Myocyte (in vitro differentiated cells): ENCODE data around the gene MAN2A1. TPM values are rescaled to one million over a fixed set of nuclear protein-coding genes. Genes with fewer than 3 reads are reported as not detected.
"Not testable (repeated sequence)": the region's sequence is repeated elsewhere in the genome, so short reads cannot be mapped to it uniquely, and the experiment has no call there.

Experiments
- DNase-seq: peaks from one replicate; pipeline ENCODE4 v3.0.0-alpha.2; 2012; ENCODE audit warnings: low read depth
- total RNA-seq: library from RNA; depleted of rRNA; stranded (reverse); fragments of >200 nt; gene quantifications from 2 replicates; pipeline ENCODE4 v1.2.3, GENCODE V29; 2014

MAN2A1 gene
- total RNA-seq, 1 donor from 2014 or later, result 84.9 TPM

DNA sequence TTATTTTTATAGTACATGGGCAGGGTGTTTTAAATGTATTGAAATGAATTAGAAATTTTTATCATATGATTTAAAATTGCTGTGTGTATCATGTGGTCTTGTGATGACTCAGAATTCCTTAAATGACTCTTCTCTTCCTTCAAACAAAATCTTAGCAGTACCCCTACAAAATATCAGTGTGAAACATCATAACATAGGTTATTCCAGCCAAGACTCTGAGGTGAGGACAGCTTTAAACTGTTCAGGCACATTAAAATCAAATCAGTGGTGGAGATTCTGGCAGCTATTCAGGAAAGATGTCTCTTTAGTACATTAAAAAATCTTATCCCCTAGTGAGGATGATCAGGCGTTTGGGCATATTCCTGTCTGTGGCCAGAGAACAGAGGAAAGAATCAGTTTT is 174.0 kb downstream of the MAN2A1 start:
- peak; percentile 30 for DNase-seq

DNA sequence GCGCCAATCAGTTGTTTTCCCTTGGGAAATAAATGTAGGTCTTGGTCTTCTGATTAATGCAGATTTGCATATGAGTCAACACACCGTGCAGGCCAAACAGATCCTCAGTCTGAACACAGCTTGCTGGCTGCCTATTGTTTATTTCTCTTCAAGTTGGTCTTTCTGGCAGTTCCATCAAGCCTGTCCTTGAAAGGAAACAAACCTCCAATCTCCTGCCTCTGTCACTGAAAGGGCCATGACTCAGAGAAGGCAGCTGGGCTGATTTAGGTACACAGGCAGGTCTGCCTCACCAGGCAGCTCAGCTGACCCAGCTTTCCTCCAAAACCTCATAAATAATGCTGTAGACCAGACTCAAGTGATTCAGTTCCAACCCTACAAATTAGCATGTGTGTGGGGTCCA is 175.9 kb downstream of the MAN2A1 start:
- peak; percentile 87 for DNase-seq

DNA sequence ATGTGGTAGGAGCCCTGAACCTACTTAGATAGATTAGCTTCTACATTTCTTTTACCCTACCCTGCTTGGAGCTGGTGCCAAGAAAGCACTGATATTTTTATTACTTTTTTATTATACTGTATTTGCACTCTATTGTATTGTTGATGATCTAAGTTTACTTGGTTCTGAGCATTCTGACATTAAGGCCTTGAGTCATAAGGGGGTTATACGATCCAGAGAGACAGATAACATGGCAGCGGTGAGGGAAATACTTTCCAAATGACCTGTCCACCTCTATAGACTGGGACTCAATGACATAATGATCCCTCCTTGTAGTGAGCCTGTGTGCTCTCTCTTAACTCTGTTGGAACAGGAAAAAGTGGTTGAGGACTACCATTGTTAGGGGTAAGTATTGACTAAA is 176.3 kb downstream of the MAN2A1 start:
- DNase-seq, result peak; percentile 68

DNA sequence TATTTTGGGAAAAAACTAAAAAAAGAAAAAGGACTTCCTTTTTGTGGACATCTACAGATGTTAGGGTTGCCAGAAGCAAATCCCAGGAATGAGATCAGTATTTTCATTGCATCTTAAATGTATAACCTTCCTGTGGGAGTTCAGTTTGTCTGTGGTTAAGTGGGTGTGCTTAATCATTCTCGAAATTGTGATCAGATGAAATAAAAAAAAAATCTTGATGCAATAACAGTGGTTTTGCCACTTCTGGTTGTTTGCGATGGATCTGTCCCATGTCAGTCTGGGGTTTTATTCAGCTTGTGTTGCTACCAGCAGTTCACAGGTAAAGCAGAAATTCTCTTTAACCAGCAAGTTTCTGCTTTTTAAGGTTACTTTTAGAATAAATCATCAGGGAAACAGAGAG is 179.0 kb downstream of the MAN2A1 start:
- no peak for DNase-seq

DNA sequence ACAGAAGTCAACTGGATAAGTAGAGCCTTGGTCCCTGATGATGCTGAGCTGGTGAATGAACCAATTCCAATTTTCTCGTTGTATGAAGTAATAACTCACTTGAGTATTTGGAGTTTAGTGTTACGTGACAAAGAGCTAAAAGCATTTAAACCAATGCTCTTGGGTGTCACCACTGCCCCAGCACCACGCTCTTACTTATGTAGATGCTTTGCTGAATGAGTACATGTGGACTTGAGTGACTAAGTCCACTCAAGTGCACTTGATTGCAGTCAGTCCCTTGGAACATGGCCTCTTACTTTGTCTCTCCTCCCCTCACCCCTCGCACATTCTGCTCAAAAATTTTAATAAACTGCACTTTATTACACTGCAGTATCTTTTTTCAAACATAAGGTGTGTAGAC is 184.0 kb downstream of the MAN2A1 start:
- DNase-seq, result no peak

DNA sequence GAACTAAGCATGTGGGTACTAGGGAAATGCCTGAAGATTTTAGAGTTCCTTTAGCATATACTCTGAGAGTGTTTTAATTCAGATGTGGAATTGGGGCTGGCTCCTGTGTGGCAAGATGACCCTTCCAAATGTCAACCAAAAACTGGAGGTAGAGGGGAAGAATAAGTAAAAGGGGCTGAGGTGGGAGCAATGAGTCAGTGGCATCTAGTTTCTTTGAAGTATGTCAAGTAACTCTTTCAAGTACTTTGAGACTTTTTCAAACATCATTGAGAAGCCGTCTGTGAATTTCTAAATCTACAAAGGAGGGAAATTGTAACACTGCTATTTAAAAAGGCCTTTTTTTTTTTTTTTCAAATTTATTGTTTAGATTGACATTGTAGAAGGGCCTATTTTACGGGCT is 184.4 kb downstream of the MAN2A1 start:
- no peak for DNase-seq

DNA sequence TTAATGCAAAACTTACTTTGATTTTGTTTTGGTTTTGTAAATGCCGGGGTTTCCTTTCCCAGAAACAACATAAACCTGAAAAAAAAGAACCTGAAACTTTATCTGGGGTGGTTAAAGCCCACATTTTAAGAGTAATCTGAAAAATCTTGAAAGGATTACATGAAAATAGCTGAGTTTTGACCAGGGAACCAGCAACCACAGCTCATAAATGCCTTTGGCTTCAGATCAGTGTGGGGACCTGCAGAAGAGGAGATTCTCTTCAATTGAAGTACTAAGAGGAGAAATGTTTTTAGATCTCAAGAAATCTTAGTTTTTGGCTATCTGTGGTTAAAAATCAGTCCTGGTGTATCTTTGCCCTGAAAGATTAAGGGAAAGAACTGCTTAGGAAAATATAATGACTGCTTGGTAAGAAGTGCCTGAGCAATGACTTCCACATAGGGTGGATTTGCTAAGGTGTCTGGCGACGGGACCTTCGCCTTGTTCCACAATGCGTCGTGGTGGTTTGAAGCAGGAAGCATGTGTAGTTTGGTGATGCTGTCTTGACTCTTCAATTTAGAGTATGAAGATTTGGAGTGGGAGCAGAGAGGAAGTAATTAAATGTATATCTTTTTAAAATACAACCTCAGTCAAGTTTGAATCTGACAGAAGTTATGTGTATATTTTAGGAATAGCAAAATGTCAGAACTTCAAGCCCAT is 186.5 kb downstream of the MAN2A1 start:
- DNase-seq, result peak; percentile 27

DNA sequence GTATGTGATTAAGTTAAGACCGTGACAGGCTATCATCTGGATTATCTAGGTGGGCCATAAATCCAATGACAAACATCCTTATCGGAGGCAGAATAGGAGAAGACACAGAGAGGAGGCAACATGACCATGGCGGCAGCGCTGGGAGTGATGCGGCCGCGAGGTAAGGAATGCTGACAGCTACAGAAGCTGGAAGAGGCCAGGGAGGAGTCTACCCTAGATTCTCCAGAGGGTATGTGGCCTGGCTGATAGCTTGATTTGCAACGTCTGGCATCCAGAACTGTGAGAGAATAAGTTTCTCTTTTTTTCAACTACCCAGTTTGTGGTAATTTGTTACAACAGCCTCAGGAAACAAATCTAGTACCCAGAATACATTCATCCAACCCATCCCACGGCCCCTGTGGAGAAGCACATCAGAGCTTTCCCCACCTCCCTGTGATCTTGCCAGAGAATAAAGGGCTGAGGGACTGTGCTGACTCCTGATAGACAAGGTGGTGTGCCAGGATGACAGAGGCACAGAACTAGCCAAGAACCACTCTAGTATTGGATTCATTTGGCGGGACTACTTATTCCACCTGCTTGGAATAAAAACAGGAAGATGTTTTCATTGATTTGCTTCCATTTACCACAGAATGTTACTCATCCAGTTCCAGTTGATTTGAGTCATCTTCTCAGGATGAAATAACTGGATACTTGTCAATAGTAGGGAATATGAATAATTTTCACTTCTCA is 187.4 kb downstream of the MAN2A1 start:
- DNase-seq, result peak; percentile 36

DNA sequence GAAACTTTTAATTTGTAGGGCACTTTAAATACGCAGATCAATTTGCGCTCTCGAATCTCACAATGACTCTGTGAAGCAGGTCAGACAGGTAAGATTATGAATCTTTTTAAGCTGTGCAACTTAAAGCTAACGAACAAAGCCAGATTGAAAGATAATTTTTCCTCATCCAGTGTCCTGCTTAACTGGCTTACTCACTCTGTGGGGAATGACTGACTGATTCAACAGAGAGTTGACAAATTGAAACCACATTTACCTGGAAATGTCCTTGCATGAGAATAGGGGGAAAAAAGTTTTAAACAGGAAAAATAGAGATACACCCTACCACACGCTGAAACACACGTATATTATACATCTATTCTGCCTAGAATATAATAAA is 187.9 kb downstream of the MAN2A1 start:
- no peak for DNase-seq

DNA sequence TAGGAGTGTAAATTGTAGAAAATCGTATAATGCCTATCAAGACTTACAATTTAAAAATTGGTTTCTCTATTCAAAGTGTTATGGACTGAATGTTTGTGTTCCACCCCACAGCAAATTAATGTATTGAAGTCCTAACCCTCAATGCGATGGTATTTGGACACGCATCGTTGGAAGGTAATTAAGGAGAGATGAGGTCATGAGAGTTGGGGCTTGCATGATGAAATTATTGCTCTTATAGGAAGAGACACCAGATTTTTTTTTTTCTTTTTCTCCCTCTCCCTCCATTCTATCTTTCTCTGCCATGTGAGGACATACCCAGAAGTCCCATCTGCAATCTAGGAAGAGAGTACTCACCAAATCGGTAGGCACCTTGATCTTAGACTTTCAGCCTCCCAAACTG is 189.2 kb downstream of the MAN2A1 start:
- DNase-seq, result no peak

DNA sequence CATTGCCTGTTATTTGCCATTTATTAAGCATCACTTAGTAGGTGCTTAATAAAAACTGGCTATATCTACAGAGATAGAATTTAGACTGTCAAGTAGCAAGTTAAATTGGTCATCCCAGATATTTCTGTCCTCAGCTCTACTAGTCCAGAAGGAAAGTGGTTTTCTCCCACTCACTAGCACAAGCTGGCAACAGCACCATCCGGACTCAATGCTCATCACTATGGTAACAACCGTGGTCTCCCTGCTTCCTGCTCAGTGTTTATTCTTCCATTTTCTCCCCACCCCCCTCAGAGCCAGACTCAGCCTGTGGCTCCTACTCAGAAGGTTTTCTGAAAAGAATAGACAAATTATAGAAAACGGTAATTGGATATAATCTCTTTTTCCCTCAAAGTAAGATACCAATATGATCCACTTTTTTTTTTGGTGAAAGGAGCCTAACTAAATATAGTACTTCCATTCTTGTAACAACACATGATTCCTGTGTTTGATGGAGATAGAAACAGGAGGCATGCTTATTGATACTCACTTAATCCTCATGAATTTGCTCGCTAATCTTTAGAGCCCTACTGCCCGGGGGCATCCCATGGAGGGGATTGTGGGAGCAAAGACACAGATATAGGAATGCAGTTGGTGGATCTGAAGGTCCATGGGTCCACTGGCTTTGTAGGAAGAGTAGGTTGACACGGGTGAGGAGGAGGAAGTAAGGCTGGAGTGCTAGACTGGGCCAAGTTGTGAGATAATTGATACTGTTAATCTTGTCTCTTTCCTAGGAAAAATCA is 191.4 kb downstream of the MAN2A1 start:
- DNase-seq, result peak; percentile 35

DNA sequence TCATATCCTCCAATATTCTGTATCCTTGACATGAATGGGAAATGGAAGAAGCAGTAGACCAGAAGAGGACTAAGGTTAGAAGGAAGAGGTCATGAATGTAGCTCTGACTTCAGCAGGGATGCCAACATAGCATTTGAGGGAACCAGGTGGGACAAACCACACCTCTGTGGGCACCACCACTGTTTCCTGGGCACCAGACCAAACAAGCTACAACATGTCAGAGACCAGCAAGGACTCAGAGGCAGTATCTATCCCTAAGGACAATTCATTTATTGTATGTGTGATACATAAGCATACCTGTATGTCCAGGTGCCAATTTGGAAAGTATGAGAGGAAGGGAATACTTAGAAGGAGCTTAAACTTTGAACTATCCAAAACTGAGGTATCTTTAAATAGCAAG is 192.8 kb downstream of the MAN2A1 start:
- no peak for DNase-seq

DNA sequence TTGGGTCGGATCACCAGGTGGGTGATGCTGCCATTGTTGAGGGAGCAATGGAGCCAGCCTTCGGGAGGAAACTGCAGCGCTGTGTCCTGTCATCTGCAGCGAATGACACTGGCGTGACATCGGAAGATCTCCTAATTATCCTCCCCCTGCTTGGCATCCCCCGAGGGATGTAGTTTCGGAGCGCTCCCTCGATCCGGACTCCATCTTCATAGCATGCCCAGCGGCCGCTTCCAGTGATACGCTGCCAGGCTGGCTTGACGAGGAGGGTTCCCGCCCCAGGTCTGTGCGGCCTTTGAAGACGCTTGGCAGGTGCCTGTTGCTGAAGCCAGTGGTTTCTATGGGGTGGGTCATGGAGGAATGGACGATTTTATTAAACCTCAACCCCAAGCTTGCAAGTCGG is 194.9 kb downstream of the MAN2A1 start:
- DNase-seq, result no peak

DNA sequence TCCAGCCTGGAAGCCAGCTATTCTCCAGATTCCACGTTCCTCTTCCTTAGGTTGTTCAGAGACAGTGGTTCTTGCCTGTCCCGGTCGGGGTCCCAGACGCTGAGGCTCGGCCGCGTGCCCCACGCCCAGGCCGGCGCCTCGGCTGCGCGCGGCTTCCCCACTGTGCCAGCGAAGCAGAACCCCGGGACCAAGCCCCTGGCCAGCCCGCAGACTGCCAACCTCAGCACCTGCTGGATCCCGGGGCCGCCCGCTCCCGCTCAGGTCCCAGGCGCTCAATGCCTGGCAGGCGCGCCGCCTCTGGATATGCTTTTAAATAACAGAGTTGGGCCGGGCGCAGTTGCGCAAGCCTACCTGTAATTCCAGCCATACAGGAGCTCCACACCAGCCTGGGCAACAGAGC is 195.5 kb downstream of the MAN2A1 start:
- no peak for DNase-seq

DNA sequence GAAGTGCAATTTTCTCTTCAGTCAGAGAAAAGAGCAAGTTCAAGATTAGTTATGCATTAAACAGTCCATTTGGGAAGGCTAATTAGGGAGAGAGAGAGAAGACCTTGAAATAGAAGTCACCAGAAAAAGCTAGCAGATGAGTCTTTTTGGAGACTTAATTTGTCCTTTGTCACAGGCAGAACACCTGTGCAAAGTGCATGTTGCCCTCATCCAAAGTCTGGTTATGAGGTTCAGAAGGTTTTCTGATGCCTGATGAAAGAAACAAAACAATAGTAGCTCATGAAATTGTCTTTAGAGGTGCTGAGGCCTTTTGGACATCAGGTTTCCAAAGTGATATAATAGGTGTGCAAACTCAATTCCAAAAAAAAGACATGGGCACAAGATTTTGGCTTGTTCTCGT is 199.3 kb downstream of the MAN2A1 start:
- DNase-seq, result no peak

DNA sequence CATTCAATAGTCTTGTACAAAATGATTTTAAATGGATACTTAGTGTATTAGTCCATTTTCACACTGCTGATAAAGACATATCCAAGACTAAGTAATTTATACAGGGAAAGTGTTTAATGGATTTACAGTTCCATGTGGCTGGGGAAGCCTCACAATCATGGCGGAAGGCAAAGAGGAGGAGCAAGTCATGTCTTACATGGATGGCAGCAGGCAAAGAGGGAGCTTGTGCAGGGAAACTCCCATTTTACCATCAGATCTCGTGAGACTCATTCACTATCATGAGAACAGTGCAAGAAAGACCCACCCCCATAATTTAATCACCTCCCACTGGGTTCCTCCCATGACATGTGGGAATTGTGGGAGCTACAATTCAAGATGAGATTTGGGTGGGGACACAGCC is 203.5 kb downstream of the MAN2A1 start:
- not testable (repeated sequence) for DNase-seq

DNA sequence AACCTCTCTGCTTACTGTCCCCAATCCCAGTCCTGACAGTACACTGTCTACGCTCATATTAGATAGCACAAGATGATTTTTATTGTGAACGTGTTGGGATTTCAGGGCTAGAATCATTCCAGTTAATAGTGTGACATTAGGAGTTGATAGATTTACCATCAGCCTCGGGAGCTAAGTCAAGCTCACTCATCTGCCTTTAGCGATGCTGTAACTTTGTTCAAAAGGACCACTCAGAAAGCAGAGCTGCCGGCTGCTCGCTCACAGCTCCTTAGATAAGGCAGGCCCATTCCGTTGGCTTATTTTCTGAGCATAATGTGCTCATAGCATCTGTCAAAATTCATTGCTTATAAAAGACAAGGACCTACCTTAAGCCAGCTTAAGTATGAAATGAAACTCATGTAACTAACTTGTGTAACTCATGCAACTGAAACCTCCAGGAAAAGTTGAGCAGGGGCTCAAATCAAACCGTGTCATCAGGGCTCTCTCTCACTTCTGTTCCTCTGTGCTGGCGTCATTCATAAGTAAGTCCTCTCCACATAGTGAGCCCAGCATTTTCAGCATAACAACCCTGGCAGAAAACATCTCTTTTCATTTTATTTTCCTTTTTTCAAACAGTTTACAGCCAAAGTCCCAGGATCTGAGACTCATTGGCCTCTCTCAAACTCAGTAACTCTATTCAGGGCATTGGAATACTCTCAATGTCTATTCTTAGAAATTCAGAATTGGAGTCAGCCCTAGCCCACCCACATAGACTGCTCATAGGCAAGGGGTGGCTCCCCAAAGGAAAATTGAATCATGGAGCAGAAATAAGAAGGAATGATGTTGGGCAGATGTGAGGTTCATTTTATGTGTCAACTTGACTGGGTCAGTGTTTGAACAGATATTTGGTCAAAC is 208.8 kb downstream of the MAN2A1 start:
- no peak for DNase-seq

DNA sequence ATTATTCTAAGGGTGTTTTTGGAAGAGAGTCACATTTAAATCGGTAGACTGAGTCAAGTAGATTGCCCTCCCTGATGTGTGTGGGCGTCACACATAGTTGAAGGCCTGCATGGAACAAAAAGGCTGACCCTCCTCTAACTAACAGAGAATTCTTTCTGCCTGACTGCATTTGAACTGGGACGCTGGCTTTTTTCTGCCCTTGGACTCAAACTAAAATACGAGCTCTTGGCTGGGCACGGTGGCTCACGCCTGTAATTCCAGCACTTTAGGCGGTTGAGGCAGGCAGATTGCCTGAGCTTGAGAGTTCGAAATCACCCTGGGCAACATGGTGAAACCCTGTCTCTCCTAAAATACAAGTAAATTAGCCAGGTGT is 209.4 kb downstream of the MAN2A1 start:
- DNase-seq, result no peak

DNA sequence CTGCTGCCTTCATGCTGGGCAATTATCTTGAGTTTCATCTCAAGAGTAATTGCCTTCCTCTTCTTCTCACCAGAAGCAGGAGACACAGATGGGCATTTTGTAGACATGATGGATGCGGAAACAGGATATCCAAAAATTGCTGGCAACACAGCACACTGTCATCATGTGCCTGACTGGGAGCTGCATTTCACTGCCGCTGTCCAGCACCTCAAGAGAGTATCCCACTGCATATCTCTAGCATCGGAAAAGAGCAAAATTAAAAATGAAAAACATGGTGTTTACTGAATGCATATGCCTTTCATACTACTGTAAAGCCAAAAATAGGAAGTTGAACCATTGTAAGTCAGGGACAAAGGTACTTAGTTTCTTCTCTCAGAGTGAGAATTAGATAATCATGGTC is 210.7 kb downstream of the MAN2A1 start:
- DNase-seq, result peak; percentile 15

DNA sequence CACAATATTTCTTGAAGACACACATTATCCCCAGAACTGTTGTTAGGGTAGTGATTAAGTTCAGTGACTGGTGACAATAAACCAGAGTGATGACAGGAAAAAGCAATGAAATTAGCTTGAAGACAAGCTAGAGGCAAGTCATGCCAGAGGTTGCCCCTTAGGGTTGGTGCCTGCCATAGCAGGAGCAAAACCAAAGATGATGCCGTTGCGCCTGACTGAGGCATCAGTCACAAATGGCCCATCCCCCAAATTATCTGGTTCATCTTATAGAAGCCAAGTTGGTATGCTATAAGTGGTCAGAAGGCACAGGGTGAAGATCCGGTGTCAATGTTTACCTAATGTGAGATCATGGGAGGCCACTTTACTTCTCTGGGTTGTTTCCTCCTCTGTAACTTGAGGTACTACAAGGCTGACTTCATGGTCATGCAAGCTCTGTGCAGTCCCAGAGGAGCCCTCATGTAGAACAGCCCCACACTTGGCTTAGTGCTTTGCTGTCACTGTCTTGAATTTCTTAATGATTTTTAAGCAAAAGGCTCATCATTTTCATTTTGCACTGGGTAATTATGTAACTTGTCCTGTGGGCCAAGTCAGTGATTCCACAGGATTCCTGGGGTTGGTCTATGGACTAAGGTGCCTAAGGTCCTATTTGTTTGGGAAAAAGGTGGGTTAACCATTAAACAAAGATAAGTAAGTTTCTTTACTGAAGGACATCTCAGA is 211.3 kb downstream of the MAN2A1 start:
- no peak for DNase-seq

DNA sequence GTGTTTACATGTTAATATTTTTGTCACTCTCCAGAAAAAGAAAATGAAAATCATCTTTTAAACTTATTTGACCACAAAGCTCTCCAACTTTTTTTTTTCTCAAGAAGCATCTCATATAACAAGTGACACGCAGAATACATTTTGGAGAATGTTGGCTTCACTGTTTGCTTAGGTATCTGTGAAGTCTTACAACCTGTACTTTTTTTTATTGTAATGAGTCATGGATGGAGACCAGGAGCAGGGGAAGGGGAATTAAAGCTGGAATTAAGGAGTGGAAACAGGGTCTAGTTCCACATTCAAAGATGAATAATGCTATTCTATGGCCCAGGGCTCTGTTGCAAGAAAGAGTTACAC is 211.9 kb downstream of the MAN2A1 start:
- DNase-seq, result no peak
